ENCODE measurements around the gene CSGALNACT2.

GRCh38 chr10:43134126-43134905, 3.9 kb upstream of the CSGALNACT2 start:
- TF ChIP-seq EZH2 (IDR thresholded peaks at IDR 0.05; ENCODE audit: insufficient read depth, poor library complexity, severe bottlenecking) (no peak), EZH2phosphoT487 (IDR thresholded peaks at IDR 0.05; ENCODE audit: insufficient read depth, low read depth) (no peak)

Measured in GM23248 (cell line).